ENCODE results near the gene EXTL2. TPM values are rescaled to one million over a fixed set of nuclear protein-coding genes. Genes with fewer than 3 reads are reported as not detected.
A peak's percentile ranks its signal among the peaks of the same experiment; 100 is the strongest.
"Not testable (repeated sequence)": the region's sequence is repeated elsewhere in the genome, so short reads cannot be mapped to it uniquely, and the experiment has no call there.

The EXTL2 gene
- total RNA-seq, 1 experiment from 2014 or later: 24.1 TPM

DNA sequence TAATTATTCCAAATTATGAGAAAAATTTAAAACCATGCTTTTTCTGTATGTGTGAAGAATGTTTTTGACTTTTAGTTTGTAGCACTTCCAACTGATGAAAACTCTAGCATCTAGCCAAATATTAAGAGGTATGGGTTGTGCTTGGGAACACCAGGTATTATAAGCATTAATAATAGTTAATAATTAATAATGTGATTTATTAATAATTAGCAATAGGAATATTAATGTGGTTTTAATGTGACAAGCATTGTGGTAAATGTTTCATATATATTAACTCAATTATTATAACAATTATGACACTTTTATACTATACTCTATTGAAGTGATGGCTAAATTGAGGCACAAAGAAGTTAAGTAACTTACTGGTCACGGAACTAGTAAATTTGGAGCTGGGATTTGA is 9.1 kb upstream of the EXTL2 start:
- no peak for DNase-seq (ENCODE audit: low read depth)

DNA sequence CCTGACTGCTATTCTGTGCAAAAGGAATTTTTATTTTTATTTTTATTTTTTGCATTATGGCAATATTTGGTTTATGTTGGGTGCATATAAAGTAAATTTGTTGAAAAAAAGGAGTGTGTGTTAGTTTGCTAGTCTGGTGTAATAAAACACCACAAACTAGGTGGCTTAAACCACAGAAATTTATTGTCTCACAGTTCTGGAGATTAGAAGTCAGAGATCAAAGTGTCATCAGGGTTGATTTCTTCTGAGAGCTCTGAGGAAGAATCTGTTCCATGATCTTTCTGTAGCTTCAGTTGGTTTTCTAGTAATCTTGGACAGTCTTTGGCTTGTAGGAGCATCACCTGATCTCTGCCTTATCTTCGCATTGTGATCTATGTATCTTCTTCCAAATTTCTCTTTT is 7.7 kb upstream of the EXTL2 start:
- no peak for DNase-seq (ENCODE audit: low read depth)

DNA sequence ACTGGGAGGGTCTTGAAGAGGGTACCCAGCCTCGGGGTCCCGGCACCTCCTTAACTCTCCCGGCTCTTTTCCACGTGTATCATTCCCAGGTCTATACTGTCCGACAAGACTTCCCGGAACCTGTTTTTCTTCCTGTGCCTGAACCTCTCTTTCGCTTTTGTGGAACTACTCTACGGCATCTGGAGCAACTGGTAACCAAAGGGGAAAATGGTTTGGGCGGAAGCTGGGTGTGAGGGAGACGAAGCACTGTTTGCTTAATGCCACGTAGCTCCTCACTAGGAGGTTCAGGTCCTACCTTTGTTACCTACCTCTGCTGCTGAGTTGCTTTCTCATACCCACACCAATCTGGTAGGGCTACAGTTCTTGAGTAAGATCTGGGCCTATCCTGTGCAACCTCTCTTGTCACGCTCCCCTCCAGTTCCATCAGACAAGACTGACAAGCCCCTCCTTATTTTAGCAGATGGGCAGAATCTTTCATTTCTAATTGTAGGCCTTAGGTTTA is 1.9 kb upstream of the EXTL2 start:
- peak; percentile 54 for DNase-seq (ENCODE audit: low read depth)

DNA sequence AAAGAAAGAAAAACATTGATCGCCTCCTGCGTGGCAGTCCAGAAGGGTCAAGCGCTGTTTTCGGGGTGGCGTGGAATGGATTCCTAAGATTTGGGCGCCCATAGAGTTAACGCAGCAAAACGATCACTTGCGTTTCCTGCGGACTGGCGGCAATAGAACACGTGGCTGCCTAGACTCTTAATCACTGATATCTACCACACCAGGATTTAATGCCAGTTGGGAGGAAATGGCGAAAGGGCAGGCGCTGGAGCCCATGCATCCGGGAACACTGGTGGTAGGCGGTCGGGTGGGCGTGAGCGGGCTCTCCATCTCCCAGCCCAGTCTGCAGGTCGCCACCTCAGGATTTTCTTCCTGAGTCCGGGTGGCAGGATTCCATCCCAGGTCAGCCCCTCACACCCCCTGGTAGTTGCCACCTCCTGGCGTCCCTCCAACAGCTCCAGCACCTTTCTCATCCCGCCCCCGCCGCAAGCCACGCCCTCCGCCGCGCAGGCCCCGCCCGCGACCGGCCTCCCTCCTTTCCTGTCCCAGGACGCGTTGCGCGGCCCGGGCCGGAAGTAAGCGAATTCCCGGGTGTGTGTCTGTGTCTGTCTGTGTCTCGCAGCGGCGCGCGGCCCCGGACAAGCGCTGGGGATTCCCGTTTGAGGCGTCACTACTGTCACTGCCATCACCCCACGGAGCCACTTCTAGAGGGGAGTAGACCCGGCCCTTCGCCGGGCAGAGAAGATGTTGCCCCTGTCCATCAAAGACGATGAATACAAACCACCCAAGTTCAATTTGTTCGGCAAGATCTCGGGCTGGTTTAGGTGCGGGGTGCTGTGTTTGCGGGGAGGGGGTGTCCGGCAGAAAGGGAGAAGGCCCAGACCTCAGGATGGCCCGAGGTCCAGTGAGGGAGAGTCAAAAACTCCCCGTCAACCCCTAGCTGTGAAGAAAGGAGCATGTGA is 1.2 kb upstream of the EXTL2 start, which contains the start of gene SLC30A7:
TSS of gene SLC30A7 (plus strand) at position 551 of the 941 bp plus-strand sequence. CDS start at position 724, 173 bp downstream.
- DNase-seq (ENCODE audit: low read depth): peak; percentile 93

DNA sequence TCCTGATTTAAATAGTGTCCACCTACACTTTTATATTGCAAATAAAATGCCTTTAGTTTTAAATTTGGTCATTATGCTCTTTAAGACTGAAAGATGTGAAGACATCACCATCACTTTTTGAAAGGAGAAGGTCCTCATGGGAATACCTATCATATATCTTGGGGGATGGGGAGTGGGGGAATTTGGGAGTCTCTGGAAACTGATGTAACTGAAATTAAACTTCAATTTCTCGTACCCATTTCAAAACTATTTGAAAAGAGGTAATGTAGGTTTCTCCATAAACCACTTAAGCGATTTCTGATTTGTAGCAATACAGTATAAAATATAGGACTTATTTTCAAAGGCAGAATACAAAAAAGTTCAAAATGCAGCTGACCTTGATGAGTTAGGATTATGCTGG is 924 bp downstream of the EXTL2 start:
- DNase-seq (ENCODE audit: low read depth): no peak

DNA sequence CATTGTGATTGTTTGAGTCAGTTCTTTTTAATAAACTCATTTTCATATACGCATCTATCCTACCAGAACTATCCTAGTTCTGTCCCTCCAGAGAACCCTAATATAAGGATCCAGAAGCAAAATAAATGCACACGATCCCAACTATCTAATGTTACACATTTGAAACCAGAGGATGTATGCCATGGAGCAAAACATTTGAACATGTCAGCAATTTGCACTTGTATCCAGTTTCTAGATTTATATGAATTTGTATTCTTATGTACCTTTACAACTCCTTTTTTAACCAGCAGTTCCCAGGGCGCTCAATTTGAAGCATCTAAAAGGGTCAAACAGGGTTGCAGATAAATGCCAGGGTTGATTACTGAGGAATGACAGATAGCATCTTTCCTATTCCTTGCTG is 2.1 kb downstream of the EXTL2 start:
- DNase-seq (ENCODE audit: low read depth): no peak

DNA sequence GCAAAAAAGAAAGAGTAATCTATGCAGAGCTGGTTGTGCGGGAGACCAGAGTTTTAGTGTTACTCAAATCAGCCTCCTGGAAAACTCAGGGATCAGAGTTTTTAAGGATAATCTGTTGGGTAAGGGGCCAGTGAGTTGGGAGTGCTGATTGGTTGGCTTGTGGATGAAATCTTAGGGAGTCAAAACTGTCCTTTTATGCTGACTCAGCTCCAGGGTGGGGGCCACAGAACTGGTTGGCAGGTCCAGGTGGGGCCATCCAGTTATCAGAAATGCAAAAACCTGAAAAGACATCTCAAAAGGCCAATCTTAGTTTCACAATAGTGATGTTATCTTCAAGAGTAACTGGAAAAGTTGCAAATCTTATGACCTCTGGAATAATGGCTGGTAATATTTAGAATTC is 3.3 kb downstream of the EXTL2 start:
- DNase-seq (ENCODE audit: low read depth): no peak

DNA sequence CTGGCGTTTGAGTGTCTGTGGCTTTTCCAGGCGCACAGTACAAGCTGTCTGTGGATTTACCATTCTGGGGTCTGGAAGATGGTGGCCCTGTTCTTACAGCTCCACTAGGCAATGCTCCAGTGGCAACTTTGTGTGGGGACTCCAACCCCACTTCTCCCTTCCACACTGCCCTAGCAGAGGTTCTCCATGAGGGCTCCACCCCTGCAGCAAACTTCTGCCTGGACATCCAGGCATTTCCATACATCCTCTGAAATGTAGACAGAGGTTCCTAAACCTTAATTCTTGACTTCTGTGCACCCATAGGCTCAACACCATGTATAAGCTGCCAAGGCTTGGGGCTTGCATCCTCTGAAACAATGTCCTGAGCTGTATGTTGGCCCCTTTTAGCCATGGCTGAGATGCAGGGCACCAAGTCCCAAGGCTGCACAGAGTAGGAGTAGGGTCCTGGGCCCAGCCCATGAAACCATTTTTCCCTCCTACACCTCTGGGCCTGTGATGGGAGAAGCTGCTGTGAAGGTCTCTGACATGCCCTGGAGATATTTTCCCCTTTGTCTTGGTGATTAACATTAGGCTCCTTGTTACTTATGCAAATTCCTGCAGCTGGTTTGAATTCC is 4.7 kb downstream of the EXTL2 start:
- not testable (repeated sequence) for DNase-seq (ENCODE audit: low read depth)

DNA sequence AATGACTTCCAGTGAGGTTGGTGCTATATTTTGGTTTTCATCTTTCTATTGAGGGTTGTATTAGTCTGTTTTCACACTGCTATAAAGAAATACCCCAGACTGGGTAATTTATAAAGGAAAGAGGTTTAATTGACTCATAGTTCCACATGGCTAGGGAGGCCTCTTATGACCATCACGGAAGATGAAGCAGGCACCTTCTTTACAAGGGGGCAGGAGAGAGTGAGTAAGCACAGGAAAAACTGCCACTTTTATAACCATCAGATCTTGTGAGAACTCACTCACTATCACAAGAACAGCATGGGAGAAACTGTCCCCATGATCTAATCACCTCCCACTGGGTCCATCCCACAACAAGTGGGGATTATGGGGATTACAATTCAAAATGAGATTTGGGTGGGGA is 5.6 kb downstream of the EXTL2 start:
- DNase-seq (ENCODE audit: low read depth): not testable (repeated sequence)

DNA sequence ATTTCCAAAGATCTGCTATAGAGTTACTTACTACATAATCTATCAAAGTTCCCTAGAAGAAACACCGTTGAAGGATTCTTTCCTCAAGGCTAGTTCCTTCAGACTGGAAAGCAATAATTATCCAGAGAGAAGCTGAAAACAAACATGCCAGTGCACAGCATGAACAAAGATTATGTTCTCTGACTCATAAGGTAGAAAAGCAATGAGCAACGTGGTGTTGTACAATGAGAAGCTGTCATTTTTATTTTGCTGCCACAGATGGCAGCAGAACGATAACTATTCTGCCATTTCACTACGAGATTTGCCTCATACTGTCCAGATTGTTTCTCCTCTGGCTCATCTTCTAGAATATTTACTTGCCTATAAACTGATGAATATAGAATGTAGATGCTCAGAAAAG is 10.7 kb downstream of the EXTL2 start:
- peak; percentile 71 for DNase-seq (ENCODE audit: low read depth)

DNA sequence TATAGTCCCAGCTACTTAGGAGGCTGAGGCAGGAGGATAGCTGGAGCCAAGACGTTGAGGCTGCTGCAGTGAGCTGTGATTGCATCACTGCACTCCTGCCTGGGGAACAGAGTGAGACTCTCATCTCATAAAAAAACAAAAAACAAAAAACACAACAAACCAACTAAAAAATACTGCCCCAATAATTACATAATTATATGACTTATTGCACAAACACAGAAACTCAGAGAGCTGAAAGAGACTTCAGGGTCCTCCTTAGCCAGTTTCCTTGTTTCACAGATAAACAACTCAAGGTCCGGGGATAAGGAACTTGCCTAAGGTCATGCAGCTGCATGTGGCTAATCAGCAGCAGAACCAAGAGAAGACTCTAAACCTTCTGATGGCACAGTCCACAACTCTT is 11.9 kb downstream of the EXTL2 start:
- no peak for DNase-seq (ENCODE audit: low read depth)

DNA sequence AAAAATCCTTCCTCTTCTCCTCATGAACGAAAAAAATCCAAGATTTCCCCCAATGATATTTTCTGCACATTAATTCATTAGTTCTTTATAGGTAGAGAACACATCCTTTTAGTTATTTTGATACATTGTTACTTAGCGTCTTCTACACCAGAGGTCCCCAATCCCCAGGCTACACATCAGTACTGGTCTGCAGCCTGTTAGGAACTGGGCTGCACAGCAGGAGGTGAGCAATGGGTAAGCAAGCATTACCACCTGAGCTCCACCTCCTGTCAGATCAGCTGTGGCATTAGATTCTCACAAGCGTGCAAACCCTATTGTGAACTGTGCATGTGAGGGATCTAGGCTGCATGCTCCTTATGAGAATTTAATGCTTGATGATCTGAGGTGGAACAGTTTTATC is 13.0 kb downstream of the EXTL2 start:
- DNase-seq (ENCODE audit: low read depth): no peak

DNA sequence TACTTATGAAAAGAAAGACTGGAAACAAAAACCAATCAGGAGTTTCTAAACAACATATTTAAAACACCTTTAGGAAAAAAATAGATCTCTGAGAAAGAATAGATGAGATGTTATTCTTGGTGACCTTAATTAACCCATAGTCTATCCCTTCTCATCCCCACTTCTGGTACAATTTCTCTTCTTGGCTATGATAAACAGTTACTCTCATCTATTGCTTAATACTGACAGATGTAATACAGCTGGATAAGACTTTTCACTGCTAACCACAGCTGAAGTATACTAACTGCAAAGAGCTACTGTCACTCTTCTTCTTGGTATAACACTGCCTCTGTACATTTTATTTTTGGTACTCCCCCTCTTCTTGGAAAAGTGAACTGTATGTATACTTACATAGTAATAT is 15.2 kb downstream of the EXTL2 start:
- DNase-seq (ENCODE audit: low read depth): no peak

DNA sequence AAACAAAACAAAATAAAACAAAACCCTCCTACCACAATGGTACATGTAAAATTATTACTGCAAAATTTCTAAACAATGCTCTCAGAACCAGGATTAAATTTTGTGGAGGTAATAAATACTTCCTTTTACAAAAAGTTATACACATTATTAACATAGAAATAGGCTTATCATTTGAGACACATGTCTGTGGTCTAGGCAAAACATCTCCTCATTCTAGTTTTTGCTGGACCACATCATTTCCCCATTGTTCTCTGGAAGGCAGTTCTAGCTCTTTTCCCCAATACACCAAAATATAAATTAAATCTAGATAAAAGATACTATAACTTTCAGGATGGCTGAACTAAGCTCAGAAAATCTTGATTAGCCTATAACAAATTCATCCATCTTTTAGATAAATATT is 18.4 kb downstream of the EXTL2 start:
- no peak for DNase-seq (ENCODE audit: low read depth)

DNA sequence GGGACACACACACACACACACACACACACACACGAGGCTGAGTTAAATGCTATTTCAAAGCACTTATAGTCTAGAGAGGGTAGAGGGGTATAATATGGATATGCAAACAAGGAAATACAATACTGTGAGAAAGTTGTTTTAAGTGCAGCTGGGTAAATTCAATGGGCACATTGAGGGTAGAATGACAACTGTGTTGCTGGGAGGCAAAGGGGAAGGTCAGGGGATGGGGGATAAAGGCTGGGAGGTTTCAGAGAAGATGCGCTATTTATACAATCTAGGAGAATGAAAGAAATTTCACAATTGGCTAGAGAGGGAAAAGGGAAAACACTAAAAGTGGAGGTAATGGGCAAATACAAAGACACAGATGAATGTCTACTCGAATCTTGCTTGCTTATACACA is 19.4 kb downstream of the EXTL2 start:
- DNase-seq (ENCODE audit: low read depth): no peak

DNA sequence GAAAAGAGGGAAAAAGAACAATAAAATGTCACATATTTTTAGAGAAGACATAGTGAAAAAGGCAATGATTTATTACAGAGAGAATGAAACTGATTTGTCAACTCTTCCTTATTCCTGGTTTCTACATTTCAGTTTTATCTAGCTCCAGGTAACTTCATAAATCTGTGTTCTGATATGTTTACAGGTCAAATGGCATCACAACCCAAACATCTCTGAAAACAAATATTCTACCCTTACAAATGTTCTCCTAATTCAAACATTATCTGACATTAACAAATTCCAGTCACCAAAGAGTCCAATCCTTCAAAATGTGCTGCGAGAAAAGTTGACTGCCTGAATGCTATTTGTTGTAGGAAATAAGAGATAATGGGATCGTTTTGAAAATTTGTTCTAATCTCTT is 20.2 kb downstream of the EXTL2 start:
- no peak for DNase-seq (ENCODE audit: low read depth)

DNA sequence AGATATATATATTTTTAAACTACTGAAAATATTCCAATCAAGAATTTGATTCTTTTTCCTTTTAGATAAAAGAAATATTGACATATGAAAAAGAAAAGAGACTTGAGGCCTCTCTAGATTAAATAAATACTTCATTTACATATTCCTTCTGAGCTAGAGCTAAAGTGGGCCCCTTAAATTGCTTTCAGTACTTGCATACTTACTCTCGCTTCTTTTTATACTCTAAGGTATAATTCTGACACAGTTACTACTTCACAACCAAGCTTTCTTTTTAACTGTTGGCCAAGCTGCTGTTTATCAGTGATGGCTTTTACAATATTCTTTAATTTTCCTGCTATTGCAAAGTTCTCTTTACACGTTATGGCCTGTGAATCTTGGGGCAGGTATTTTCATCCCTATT is 24.6 kb downstream of the EXTL2 start:
- no peak for DNase-seq (ENCODE audit: low read depth)

DNA sequence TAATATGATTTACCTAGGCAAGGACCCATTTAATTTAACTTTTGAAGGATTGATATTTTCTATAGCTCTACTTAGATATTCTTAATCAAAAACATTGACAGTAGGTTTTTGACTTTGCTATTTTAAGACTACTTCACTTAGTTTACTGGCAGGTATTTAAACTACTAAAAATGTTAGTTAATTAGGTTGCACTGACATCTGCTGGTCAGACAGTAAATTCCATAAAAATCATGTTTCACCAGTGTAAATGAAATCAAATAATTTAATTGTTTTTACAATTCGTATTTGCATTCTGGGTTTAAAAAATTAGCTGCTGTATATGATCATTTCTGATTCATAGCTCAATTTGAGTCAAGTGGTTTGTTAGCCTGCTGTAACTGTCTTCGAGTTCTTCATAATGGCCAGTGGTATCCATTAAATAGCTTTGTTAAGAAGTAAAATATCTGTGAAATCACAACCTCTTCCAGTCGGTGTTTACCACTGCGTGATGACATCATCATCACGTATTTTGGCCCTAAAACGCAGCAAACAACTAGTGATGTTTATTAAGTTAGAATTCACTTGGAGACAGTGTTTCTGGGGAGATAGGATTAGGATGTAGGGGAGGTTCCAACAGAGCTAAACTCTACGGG is 26.2 kb downstream of the EXTL2 start:
- DNase-seq (ENCODE audit: low read depth): peak; percentile 23

DNA sequence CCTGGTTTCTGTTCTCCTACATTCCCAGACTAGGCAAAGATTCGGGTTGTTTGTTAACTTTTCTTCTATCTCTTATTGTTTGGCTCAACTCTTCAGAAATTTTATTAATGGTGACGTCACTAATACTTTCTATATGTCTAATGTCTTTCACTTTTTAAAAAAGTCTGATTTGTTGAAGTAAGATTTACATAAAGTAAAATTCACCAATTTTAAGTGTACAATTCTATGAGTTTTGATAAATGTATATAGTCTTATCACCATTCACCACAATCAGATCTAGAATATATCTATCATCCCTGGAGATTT is 27.8 kb downstream of the EXTL2 start:
- no peak for DNase-seq (ENCODE audit: low read depth)

DNA sequence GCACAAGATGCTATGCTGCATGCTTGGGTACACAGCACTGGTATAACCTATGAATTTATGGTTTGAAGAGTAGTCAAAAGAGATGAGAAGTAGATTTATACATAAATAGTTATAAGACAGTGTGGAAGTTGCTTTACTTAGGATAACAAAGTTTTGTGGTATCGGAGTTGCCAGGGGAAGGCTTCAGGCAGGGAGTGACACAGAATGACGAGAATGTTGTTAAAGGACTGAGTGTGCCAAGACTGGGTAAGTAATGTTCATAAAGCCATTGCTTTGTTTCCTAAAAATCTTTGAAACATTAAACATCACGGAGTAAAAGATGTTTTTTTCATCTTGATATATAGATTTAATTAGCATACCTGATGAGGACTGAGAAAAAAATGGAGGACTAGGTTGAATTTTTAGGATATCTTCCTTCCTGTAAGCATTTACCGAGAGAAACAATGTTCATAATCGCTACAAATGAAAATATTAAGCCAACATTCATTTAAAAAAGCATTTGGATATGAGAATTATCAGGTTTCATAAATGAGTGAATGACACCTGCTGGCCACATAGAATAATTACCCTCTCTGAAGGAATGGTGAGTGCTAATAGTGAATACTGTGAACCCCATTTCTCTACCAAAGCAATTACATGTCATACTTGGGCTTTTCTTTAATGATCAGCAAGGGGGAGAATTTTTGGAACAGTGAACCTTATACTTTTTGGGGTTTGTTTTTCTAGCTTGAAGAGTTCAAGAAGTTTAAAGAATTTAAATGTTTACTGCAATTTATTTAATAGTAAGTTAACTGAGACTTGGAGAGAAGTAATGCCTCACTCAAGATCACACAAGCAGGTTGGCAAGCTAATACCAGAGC is 28.4 kb downstream of the EXTL2 start:
- peak; percentile 21 for DNase-seq (ENCODE audit: low read depth)

DNA sequence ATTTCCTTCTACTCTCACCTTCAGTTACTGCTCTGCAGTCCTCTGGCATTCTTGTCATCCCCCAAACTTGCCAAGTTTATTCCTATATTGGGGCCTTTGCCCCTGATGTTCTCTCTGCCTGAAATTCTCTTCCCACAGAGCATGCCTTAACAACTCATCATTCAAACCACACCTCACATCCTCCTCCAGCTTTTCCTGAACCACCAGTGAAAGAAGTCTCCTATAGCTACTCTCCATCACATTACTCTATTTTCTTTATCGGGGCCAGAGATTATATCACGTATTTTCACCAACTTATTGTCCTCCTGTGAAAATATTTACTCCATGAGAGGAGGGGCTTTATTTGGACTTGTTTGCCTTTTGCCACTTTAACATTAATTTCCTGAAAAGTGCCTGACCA is 32.1 kb downstream of the EXTL2 start:
- DNase-seq (ENCODE audit: low read depth): peak; percentile 62

Measured in HT1080 (cell line).